ENCODE data around the gene HMCES.

DNA sequence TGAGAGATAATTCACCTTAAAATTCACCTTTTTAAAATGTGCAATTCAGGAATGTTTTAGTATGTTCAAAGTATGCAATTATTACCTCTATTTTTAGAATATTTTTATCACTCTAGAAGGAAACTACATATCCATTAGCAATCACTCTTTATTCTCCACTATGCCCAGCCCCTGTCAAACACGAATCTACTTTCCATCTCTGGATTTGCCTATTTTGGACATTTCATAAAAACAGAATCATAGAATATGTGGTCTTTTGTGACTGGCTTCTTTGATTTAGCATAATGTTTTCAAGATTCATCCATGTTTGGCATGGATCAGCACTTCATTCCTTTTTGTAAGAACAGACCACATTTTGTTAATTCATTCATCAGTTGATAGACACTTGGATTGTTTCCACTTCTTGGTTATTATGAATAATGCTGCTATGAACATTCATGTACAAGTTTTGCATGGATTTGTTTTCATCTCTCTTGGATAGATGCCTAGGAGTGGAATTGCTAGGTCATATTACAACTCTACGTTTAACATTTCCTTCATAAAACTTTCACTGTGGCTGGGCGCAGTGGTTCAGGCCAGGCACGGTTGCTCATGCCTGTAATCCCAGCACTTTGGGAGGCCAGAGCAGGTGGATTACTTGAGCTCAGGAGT lies 12.7 kb downstream of the HMCES start:
- TF ChIP-seq, protein P1, sequence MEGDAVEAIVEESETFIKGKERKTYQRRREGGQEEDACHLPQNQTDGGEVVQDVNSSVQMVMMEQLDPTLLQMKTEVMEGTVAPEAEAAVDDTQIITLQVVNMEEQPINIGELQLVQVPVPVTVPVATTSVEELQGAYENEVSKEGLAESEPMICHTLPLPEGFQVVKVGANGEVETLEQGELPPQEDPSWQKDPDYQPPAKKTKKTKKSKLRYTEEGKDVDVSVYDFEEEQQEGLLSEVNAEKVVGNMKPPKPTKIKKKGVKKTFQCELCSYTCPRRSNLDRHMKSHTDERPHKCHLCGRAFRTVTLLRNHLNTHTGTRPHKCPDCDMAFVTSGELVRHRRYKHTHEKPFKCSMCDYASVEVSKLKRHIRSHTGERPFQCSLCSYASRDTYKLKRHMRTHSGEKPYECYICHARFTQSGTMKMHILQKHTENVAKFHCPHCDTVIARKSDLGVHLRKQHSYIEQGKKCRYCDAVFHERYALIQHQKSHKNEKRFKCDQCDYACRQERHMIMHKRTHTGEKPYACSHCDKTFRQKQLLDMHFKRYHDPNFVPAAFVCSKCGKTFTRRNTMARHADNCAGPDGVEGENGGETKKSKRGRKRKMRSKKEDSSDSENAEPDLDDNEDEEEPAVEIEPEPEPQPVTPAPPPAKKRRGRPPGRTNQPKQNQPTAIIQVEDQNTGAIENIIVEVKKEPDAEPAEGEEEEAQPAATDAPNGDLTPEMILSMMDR (CRISPR knock-in tag; IDR thresholded peaks at IDR 0.05) = no peak
- no peak for TF ChIP-seq GABPB1 (CRISPR knock-in tag; IDR thresholded peaks at IDR 0.05)
- no peak for TF ChIP-seq MAFF (IDR thresholded peaks at IDR 0.05; ENCODE audit: low read depth, low read length)
